Measurements from ENCODE around the gene IQCH. TPM values are rescaled to one million over a fixed set of nuclear protein-coding genes. Genes with fewer than 3 reads are reported as not detected.

The IQCH gene
- total and polyA plus RNA-seq, 5 experiments from 2014 or later, result 0.20 to 0.96 (median 0.33) TPM; not detected in 1

DNA sequence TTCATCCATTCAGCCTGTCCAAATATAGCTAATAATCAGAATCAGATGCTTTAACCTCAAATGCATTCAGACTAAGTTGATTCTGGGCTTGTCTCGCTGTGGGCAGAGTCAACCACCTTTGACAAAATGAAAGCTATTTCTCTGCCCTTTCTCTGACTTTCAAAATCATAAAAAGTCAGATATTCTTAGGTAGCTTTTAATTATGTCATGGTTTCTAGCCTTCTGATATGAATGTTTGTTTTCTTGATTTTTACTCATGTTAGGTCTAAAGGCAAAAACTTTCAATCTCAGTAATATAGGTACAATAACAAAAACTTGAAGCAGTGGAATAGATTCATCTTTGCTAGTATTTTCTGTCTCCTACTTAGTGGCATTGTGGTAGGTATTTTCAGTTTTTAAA is 241.0 kb downstream of the IQCH start:
- H3K27ac Mint-ChIP-seq, result no peak overlapping the region

DNA sequence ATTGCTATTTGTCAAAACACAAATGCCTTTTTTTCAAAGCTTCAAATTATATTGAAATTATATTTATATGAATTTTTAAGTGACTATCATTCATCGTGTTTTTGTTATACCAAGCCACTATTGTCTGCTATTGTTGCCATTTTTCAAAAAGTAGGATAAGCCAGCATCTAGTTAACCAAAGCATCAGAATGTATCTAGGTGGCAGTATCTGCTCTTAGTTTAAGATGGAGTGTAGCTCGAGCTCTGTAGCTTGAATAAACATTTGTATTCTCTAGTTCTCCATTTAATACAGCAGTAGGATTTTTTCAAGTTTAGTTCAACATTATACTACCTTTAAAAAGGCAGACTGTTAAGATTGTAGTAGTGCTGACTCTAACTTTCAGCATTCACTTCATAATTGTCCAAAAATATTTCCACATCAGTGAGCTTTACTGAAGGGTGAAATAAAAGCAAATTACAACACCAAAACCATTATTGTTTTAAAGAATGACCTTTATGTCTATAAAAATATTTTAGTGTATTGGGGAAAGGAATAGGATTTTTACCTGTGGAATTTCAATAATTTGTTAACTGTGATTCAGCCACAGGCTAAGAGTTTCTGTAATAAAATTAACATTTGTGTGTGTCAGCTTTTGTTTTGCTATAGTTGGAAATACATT is 246.7 kb downstream of the IQCH start:
- H3K4me1 Mint-ChIP-seq, result peaks cover 0 to 7% (median under 1%) of the 10 kb centered on the region in 4 donors
- POLR2A ChIA-PET, result no interaction called here
- H3K4me3 Mint-ChIP-seq, result no peak overlapping the region
- ATAC-seq (peak; percentile 47 to 66), DNase-seq (peak in 2 of 10 donors; percentile 14 to 25)
- no peaks in the 10 kb centered on the region for H3K9me3 Mint-ChIP-seq
- H3K27ac Mint-ChIP-seq, result peak overlapping the region in 1 of 10 donors; percentile 36
- H3K36me3 Mint-ChIP-seq, result peaks cover 0 to 15% (median 0%) of the 10 kb centered on the region in 3 donors
- H3K27me3 Mint-ChIP-seq, result no peaks in the 10 kb centered on the region

More for the DNA sequence above, 241.0 kb downstream of the IQCH start:
- Mint-ChIP-seq H3K9me3 (no peaks in the 10 kb centered on the region), H3K27me3 (no peaks in the 10 kb centered on the region), H3K4me3 (no peak overlapping the region), H3K4me1 (no peaks in the 10 kb centered on the region), H3K36me3 (peaks cover 6 to 24% (median 12%) of the 10 kb centered on the region in 3 donors)
- DNase-seq (no peak), ATAC-seq (no peak)
- POLR2A ChIA-PET, result no interaction called here

GRCh38 chr15:67501836-67502461 is 247.4 kb downstream of the IQCH start:
- POLR2A ChIA-PET, result no interaction called here
- DNase-seq (no peak), ATAC-seq (no peak)

GRCh38 chr15:67504056-67504455 is 249.5 kb downstream of the IQCH start:
- H3K4me3 Mint-ChIP-seq, result no peak overlapping the region
- peak overlapping the region in 1 of 10 donors; percentile 52 for H3K27ac Mint-ChIP-seq
- no peaks in the 10 kb centered on the region for H3K27me3 Mint-ChIP-seq
- peaks cover 0 to 13% (median 4%) of the 10 kb centered on the region in 3 donors for H3K36me3 Mint-ChIP-seq
- ATAC-seq (no peak), DNase-seq (no peak)
- peaks cover 0 to 10% (median under 1%) of the 10 kb centered on the region in 4 donors for H3K4me1 Mint-ChIP-seq
- no peaks in the 10 kb centered on the region for H3K9me3 Mint-ChIP-seq
- POLR2A ChIA-PET, result no interaction called here

More at GRCh38 chr15:67501836-67502461, 247.4 kb downstream of the IQCH start:
- no peaks in the 10 kb centered on the region for H3K27me3 Mint-ChIP-seq
- no peak overlapping the region for H3K4me3 Mint-ChIP-seq
- no peaks in the 10 kb centered on the region for H3K9me3 Mint-ChIP-seq
- H3K4me1 Mint-ChIP-seq, result peaks cover 0 to 10% (median under 1%) of the 10 kb centered on the region in 4 donors
- H3K36me3 Mint-ChIP-seq, result peaks cover 0 to 13% (median 0%) of the 10 kb centered on the region in 3 donors
- H3K27ac Mint-ChIP-seq, result peak overlapping the region in 1 of 10 donors; percentile 36

DNA sequence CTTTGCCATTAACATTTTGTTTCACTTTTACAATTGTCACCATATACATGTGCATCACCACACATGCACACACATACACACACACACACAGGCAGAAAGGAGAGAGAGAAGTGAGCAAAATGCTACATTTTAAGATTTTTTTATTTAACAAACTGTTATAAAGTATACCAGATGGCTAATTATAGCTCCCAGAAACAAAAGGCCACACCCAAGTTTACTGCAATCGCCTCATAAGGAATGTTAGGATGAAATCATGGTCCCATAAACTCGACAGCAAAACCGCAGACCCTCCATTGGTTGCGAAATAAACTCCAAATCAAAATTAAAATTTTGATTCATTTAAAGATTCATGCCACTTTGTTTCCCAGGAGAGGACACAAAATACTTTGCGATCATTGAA is 250.2 kb downstream of the IQCH start:
- Mint-ChIP-seq H3K36me3 (peaks cover 0 to 17% (median 6%) of the 10 kb centered on the region in 3 donors), H3K4me3 (no peak overlapping the region), H3K27me3 (no peaks in the 10 kb centered on the region), H3K4me1 (peaks cover 0 to 10% (median under 1%) of the 10 kb centered on the region in 4 donors), H3K9me3 (no peaks in the 10 kb centered on the region), H3K27ac (no peak overlapping the region)
- POLR2A ChIA-PET, result no interaction called here
- ATAC-seq (no peak), DNase-seq (no peak)

DNA sequence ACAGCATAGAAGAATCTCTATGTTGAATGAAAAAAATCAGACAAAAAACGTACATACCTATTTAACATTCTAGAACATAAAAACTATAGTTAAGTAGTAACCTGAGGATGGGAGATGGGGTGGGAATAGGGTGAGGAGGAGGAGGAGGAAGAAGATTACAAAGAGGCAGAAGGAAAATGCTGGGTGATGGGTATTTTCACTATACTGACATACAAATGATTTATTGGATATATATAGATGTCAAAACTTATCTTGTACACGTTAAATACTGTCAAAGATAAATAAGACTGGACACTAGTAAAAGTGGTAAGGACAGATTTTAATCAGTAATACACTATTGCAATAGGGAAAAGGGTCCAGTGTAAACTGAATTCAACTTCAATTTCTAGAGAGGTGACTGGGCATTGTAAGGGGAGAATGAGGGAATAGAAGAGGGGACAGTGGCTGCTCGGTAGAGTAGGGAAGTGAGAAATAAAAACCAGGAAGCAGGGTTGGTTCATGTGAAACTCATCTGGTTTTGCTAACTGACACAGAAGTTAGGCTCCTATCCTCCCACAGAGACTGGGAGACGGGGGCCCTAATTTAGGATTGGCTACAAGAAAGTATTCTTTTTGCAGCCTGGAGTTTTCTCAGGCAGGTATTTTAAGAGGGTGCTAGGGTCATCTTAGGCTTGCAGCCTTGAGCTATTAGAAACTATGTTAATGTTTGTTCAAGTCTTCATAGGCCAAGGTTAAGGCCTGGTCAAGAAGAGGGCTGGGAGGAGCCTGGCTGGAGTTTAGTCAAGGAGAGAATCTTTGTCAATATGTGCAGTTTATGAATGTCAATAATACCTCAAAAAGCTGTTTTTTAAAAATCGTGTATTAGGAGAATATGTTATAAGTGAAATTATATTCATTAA is 251.3 kb downstream of the IQCH start:
- Mint-ChIP-seq H3K27ac (no peak overlapping the region), H3K27me3 (no peaks in the 10 kb centered on the region), H3K9me3 (no peaks in the 10 kb centered on the region), H3K36me3 (peaks cover 0 to 26% (median 6%) of the 10 kb centered on the region in 3 donors), H3K4me3 (no peak overlapping the region), H3K4me1 (peaks cover 0 to 10% (median under 1%) of the 10 kb centered on the region in 4 donors)
- ATAC-seq, result no peak
- DNase-seq, result no peak
- POLR2A ChIA-PET, result no interaction called here

GRCh38 chr15:67506775-67507747 is 252.5 kb downstream of the IQCH start:
- DNase-seq (no peak), ATAC-seq (no peak)
- no peaks in the 10 kb centered on the region for H3K27me3 Mint-ChIP-seq
- H3K4me3 Mint-ChIP-seq, result no peak overlapping the region
- peaks cover 0 to 10% (median under 1%) of the 10 kb centered on the region in 4 donors for H3K4me1 Mint-ChIP-seq
- no peak overlapping the region for H3K27ac Mint-ChIP-seq
- no peaks in the 10 kb centered on the region for H3K9me3 Mint-ChIP-seq
- H3K36me3 Mint-ChIP-seq, result peaks cover 0 to 31% (median 10%) of the 10 kb centered on the region in 3 donors
- POLR2A ChIA-PET, result no interaction called here

- no peak overlapping the region for H3K4me3 Mint-ChIP-seq
- H3K9me3 Mint-ChIP-seq, result no peaks in the 10 kb centered on the region
- peaks cover 0 to 10% (median under 1%) of the 10 kb centered on the region in 4 donors for H3K4me1 Mint-ChIP-seq
- H3K27me3 Mint-ChIP-seq, result no peaks in the 10 kb centered on the region
- no peak overlapping the region for H3K27ac Mint-ChIP-seq
- ATAC-seq (no peak), DNase-seq (no peak)
- POLR2A ChIA-PET, result no interaction called here
- peaks cover 0 to 42% (median 21%) of the 10 kb centered on the region in 3 donors for H3K36me3 Mint-ChIP-seq
Measured at GRCh38 chr15:67508407-67508806, 253.8 kb downstream of the IQCH start.

GRCh38 chr15:67509918-67510317 is 255.3 kb downstream of the IQCH start:
- H3K4me1 Mint-ChIP-seq, result peaks cover 0 to 10% (median under 1%) of the 10 kb centered on the region in 4 donors
- H3K36me3 Mint-ChIP-seq, result peaks cover 0 to 53% (median 27%) of the 10 kb centered on the region in 3 donors
- H3K4me3 Mint-ChIP-seq, result no peak overlapping the region
- POLR2A ChIA-PET, result interaction anchor here (0.7 kb wide), 1 partner anchor 11 kb away, joined by 4 read pairs; the partner anchor contains the start of gene C15orf61
- DNase-seq, result no peak
- no peaks in the 10 kb centered on the region for H3K9me3 Mint-ChIP-seq
- no peak overlapping the region for H3K27ac Mint-ChIP-seq
- H3K27me3 Mint-ChIP-seq, result no peaks in the 10 kb centered on the region
- no peak for ATAC-seq

GRCh38 chr15:67510597-67511190 is 256.1 kb downstream of the IQCH start:
- Mint-ChIP-seq H3K27ac (no peak overlapping the region), H3K27me3 (no peaks in the 10 kb centered on the region), H3K4me1 (peaks cover 0 to 10% (median 1%) of the 10 kb centered on the region in 4 donors), H3K4me3 (no peak overlapping the region), H3K9me3 (no peaks in the 10 kb centered on the region), H3K36me3 (peaks cover 0 to 58% (median 31%) of the 10 kb centered on the region in 3 donors)
- ATAC-seq, result no peak
- no peak for DNase-seq
- POLR2A ChIA-PET, result interaction anchor here (0.7 kb wide), 1 partner anchor 11 kb away, joined by 4 read pairs; the partner anchor contains the start of gene C15orf61

DNA sequence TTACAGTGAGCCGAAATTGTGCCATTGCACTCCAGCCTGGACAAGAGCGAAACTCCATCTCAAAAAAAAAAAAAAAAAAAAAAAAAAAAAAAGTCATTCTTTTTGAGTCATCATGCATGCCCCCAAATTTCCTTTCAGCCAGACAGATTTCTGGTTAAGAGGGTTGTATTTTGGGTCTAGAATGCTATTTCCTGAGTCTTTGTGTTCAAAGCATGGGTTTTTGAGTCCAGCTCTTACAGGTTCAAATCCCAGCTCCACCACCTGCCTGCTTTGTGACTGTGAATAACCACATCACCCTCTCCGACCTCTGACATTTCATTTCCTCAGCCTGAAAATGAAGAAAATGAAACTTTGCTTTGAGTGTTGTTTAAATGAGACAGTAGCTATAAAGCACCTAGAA is 257.0 kb downstream of the IQCH start:
- POLR2A ChIA-PET, result interaction anchor here (0.5 to 1.1 kb wide), 2 partner anchors 9 to 77 kb away, joined by 4 to 5 read pairs; partner anchors contain the start of gene C15orf61
- DNase-seq (no peak), ATAC-seq (no peak)
- H3K9me3 Mint-ChIP-seq, result no peaks in the 10 kb centered on the region
- H3K27me3 Mint-ChIP-seq, result no peaks in the 10 kb centered on the region
- H3K4me3 Mint-ChIP-seq, result no peak overlapping the region
- H3K27ac Mint-ChIP-seq, result no peak overlapping the region
- peaks cover 0 to 61% (median 31%) of the 10 kb centered on the region in 3 donors for H3K36me3 Mint-ChIP-seq
- peaks cover 0 to 4% (median 1%) of the 10 kb centered on the region in 4 donors for H3K4me1 Mint-ChIP-seq

Data from naive thymus-derived CD8-positive, alpha-beta T cell (primary cell).